Tibial nerve (tissue), 4 donors: ENCODE results near the gene TP63. TPM values are rescaled to one million over a fixed set of nuclear protein-coding genes. Genes with fewer than 3 reads are reported as not detected.

Experiments
- DNase-seq, 2 donors: peaks; one replicate each; pipeline ENCODE4 v3.0.0-alpha.2; 2019; ENCODE audit warnings: low spot score in 2 of 2
- H3K27ac ChIP-seq, 4 donors: fragments of 200-600 bp; sonication (generic) in 3 of 4; one replicate each; pipeline ENCODE4 v1.5.1; 2017 to 2019; ENCODE audit warnings: mild to moderate bottlenecking in 1 of 4
- H3K27me3 ChIP-seq, 2 donors: fragments of 200-600 bp; sonication (generic) in 1 of 2; one replicate each; pipeline versions ENCODE4 v1.5.1 to v1.6.0; 2017 to 2019
- H3K36me3 ChIP-seq, 3 donors: fragments of 200-600 bp; sonication (generic); one replicate each; pipeline ENCODE4 v1.5.1; 2018 to 2019
- H3K4me1 ChIP-seq, 4 donors: fragments of 200-600 bp; sonication (generic) in 3 of 4; one replicate each; pipeline ENCODE4 v1.5.1; 2017 to 2019
- H3K4me3 ChIP-seq, 4 donors: fragments of 200-600 bp; sonication (generic) in 3 of 4; one replicate each; pipeline ENCODE4 v1.5.1; 2017 to 2019; ENCODE audit warnings: mild to moderate bottlenecking in 1 of 4, moderate library complexity in 1 of 4
- H3K9me3 ChIP-seq, 4 donors: fragments of 200-600 bp; sonication (generic) in 3 of 4; one replicate each; pipeline ENCODE4 v1.5.1; 2017 to 2019
- EP300 ChIP-seq, 2 donors: sonication (generic); formaldehyde crosslinking; IDR thresholded peaks; one replicate each; pipeline ENCODE4 v1.6.1; 2017; ENCODE audit warnings: antibody characterized with exemption in 2 of 2, mild to moderate bottlenecking in 1 of 2
- POLR2A ChIP-seq, 2 donors: fragments of 450-650 bp; IDR thresholded peaks; one replicate each; pipeline ENCODE4 v1.6.1; 2017; ENCODE audit warnings: antibody characterized with exemption in 2 of 2, mild to moderate bottlenecking in 2 of 2, moderate library complexity in 2 of 2
- WGBS, 2 donors: methylation state at CpG; one replicate each; pipeline ENCODE4 v1.1.5; 2018; 5-methylcytosine and 5-hydroxymethylcytosine counted together
- total RNA-seq, 4 donors: library from RNA; depleted of rRNA; stranded (reverse); fragments of >200 nt; gene quantifications; one replicate each; pipeline ENCODE4 v1.1.0, GENCODE V29; 2016
- TF ChIP-seq, protein P1 (sequence below), 5 experiments: fragments of 200-600 bp in 3 of 5; fragments of 450-650 bp in 2 of 5; sonication (generic) in 3 of 5; IDR thresholded peaks; one replicate each; pipeline ENCODE4 v1.5.1; 2016 to 2019; ENCODE audit warnings: antibody characterized with exemption in 5 of 5, mild to moderate bottlenecking in 3 of 5, moderate library complexity in 2 of 5

Gene TP63
- total RNA-seq, 4 donors from 2014 or later: 1.7 to 7.5 (median 4.2) TPM; not detected in 1

GRCh38 chr3:189727898-189728297, 96.7 kb downstream of the TP63 start:
- H3K27ac ChIP-seq: no peak overlapping the region
- no peak overlapping the region for H3K4me3 ChIP-seq
- DNase-seq: no peak
- no peaks in the 10 kb centered on the region for H3K27me3 ChIP-seq
- TF ChIP-seq POLR2A (IDR thresholded peaks at IDR 0.05) (no peak), EP300 (IDR thresholded peaks at IDR 0.05) (no peak)
- TF ChIP-seq, protein P1, sequence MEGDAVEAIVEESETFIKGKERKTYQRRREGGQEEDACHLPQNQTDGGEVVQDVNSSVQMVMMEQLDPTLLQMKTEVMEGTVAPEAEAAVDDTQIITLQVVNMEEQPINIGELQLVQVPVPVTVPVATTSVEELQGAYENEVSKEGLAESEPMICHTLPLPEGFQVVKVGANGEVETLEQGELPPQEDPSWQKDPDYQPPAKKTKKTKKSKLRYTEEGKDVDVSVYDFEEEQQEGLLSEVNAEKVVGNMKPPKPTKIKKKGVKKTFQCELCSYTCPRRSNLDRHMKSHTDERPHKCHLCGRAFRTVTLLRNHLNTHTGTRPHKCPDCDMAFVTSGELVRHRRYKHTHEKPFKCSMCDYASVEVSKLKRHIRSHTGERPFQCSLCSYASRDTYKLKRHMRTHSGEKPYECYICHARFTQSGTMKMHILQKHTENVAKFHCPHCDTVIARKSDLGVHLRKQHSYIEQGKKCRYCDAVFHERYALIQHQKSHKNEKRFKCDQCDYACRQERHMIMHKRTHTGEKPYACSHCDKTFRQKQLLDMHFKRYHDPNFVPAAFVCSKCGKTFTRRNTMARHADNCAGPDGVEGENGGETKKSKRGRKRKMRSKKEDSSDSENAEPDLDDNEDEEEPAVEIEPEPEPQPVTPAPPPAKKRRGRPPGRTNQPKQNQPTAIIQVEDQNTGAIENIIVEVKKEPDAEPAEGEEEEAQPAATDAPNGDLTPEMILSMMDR (IDR thresholded peaks at IDR 0.05): no peak
- H3K4me1 ChIP-seq: no peaks in the 10 kb centered on the region
- no peaks in the 10 kb centered on the region for H3K36me3 ChIP-seq
- 70 to 71% methylated on average over 4 of the region's 4 CpGs for WGBS, 2 donors
- no peaks in the 10 kb centered on the region for H3K9me3 ChIP-seq

DNA sequence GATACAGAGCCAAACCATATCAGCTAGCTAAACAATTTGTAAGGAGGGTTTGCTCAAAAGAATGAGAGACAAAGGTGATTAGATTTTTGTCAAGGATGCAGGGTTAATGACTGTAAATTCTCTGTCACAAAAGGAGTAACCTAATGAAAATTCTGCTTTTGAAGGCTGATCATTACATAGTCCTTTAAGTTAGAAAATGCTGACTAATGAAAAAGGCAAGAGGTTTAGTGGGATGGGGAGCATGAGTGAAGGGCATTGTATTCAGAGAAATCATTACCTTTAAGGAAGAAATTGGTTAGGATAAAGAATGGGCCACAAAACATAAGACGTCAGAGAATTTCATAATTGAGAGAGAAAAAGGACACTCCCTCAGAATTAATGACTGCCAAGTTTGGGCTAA, 97.7 kb downstream of the TP63 start:
- Histone ChIP-seq H3K27ac (no peak overlapping the region), H3K36me3 (no peaks in the 10 kb centered on the region), H3K4me3 (no peak overlapping the region), H3K9me3 (no peaks in the 10 kb centered on the region), H3K27me3 (no peaks in the 10 kb centered on the region), H3K4me1 (no peaks in the 10 kb centered on the region)
- TF ChIP-seq, protein P1 (IDR thresholded peaks at IDR 0.05): no peak
- TF ChIP-seq POLR2A (IDR thresholded peaks at IDR 0.05) (no peak), EP300 (IDR thresholded peaks at IDR 0.05) (no peak)
- DNase-seq: no peak
- 61 to 65% methylated on average over 1 of the region's 1 CpG for WGBS, 2 donors

- 48 to 49% methylated on average over 6 of the region's 6 CpGs for whole genome bisulfite sequencing, 2 donors
- Histone ChIP-seq H3K4me1 (no peaks in the 10 kb centered on the region), H3K27ac (no peak overlapping the region), H3K4me3 (no peak overlapping the region), H3K9me3 (no peaks in the 10 kb centered on the region), H3K36me3 (no peaks in the 10 kb centered on the region), H3K27me3 (no peaks in the 10 kb centered on the region)
- no peak for DNase-seq
- TF ChIP-seq EP300 (IDR thresholded peaks at IDR 0.05) (no peak), POLR2A (IDR thresholded peaks at IDR 0.05) (no peak)
- TF ChIP-seq, protein P1 (IDR thresholded peaks at IDR 0.05): no peak
Observed at GRCh38 chr3:189734061-189734460, 102.9 kb downstream of the TP63 start.

DNA sequence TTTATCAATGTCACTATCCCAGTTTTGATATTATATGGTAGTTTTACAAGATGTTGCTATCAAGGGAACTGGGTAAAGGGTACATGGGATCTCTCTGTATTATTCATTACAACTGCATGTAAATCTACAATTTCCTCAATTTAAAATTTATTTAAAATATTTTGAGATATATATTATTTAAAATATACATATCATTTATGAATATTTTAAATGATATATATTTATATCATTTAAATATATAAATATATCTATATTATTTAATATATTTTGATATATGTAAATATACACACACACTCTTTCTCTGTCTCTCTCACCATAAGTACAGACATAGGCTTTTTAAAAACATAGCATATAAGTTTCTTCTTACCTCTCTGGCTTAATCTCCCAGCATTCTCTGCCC, 104.7 kb downstream of the TP63 start:
- Histone ChIP-seq H3K27ac (no peak overlapping the region), H3K4me1 (peaks cover 0 to 6% (median 0%) of the 10 kb centered on the region in 4 donors), H3K36me3 (no peaks in the 10 kb centered on the region), H3K9me3 (no peaks in the 10 kb centered on the region), H3K4me3 (no peak overlapping the region), H3K27me3 (no peaks in the 10 kb centered on the region)
- DNase-seq: no peak
- TF ChIP-seq, protein P1 (IDR thresholded peaks at IDR 0.05): no peak
- TF ChIP-seq POLR2A (IDR thresholded peaks at IDR 0.05) (no peak), EP300 (IDR thresholded peaks at IDR 0.05) (no peak)

DNA sequence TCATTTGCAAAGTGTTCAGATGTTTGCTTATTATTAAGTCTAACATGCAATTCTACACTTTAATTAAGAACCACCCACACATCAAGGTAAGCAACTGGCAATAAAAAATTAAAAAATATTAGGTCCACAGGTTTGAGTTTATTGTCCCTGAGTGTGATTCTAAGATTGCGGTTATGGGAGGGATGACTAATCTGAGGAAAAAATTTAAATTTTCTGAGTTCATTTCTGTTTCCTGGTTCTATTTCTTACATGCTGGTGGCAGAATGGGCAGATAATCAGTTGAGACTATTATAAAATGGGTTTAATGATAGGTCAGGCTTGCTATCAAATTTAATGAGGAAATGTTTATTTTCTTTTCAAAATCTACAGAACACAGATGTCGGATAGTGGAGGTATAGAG, 105.9 kb downstream of the TP63 start:
- TF ChIP-seq EP300 (IDR thresholded peaks at IDR 0.05) (no peak), POLR2A (IDR thresholded peaks at IDR 0.05) (no peak)
- TF ChIP-seq, protein P1 (IDR thresholded peaks at IDR 0.05): no peak
- no peaks in the 10 kb centered on the region for H3K36me3 ChIP-seq
- no peaks in the 10 kb centered on the region for H3K9me3 ChIP-seq
- no peak overlapping the region for H3K4me3 ChIP-seq
- peaks cover 0 to 6% (median 0%) of the 10 kb centered on the region in 4 donors for H3K4me1 ChIP-seq
- H3K27me3 ChIP-seq: no peaks in the 10 kb centered on the region
- WGBS, 2 donors: 79 to 85% methylated on average over 2 of the region's 2 CpGs
- no peak overlapping the region for H3K27ac ChIP-seq
- no peak for DNase-seq
